Common myeloid progenitor, CD34-positive (primary cell): Measurements from ENCODE around the gene MRPL1.

ENCODE experiments used
- CTCF ChIA-PET: fragments of 350-600 bp; sonication (Branson Sonifier 250); formaldehyde crosslinking; loops from one replicate; lab custom pipeline; 2021; ENCODE audit warnings: antibody characterized with exemption; lab: Charles Lee
- POLR2A ChIA-PET: fragments of 350-600 bp; sonication (Branson Sonifier 250); formaldehyde crosslinking; loops from one replicate; lab custom pipeline; 2021; ENCODE audit warnings: antibody characterized with exemption; lab: Charles Lee
- DNase-seq, 3 donors: peaks; one replicate each; pipeline versions ENCODE4 v3.0.0 to v3.0.0-alpha.2; 2013
- H3K27ac ChIP-seq, 2 experiments: 1 replicate in 1 of 2; 2 replicates in 1 of 2; pipeline ENCODE4 v1.7.0; 2013; ENCODE audit warnings: inconsistent platforms in 2 of 2, low read length in 2 of 2, mild to moderate bottlenecking in 2 of 2, low read depth in 1 of 2, moderate library complexity in 1 of 2; ENCODE audit not compliant: severe bottlenecking in 2 of 2, insufficient read depth in 1 of 2, poor library complexity in 1 of 2
- H3K27me3 ChIP-seq, 5 experiments: replicated peaks in 2 of 5; 1 replicate in 3 of 5; 2 replicates in 2 of 5; pipeline versions ENCODE4 v1.6.1 to v1.7.0; 2013; ENCODE audit warnings: low read length in 4 of 5, mild to moderate bottlenecking in 2 of 5, moderate library complexity in 2 of 5, inconsistent platforms in 1 of 5; ENCODE audit not compliant: insufficient read depth in 5 of 5, control insufficient read depth in 4 of 5
- H3K36me3 ChIP-seq, 4 experiments: 1 replicate in 2 of 4; 2 replicates in 2 of 4; pipeline versions ENCODE4 v1.6.1 to v1.7.0; 2013; ENCODE audit warnings: low read length in 3 of 4, control low read depth in 1 of 4, mild to moderate bottlenecking in 1 of 4; ENCODE audit not compliant: control insufficient read depth in 4 of 4, insufficient read depth in 4 of 4
- H3K4me1 ChIP-seq, 4 experiments: 1 replicate in 3 of 4; 2 replicates in 1 of 4; pipeline versions ENCODE4 v1.6.1 to v1.7.1; 2013; ENCODE audit warnings: low read length in 3 of 4, mild to moderate bottlenecking in 3 of 4, control low read depth in 1 of 4, inconsistent platforms in 1 of 4, moderate library complexity in 1 of 4; ENCODE audit not compliant: control insufficient read depth in 4 of 4, insufficient read depth in 4 of 4; ENCODE audit errors: control extremely low read depth in 1 of 4
- H3K4me3 ChIP-seq, 7 experiments: 1 replicate in 4 of 7; 2 replicates in 3 of 7; pipeline versions ENCODE4 v1.5.1 to v1.7.0; 2013; ENCODE audit warnings: mild to moderate bottlenecking in 7 of 7, low read length in 6 of 7, moderate library complexity in 6 of 7, inconsistent platforms in 2 of 7, low read depth in 2 of 7, control low read depth in 1 of 7; ENCODE audit not compliant: insufficient read depth in 4 of 7, control insufficient read depth in 1 of 7; ENCODE audit errors: extremely low read depth in 1 of 7
- H3K9me3 ChIP-seq, 5 experiments: 1 replicate in 4 of 5; 2 replicates in 1 of 5; pipeline versions ENCODE4 v1.6.1 to v1.7.1; 2013; ENCODE audit warnings: low read length in 4 of 5, mild to moderate bottlenecking in 2 of 5, inconsistent platforms in 1 of 5, low read depth in 1 of 5, moderate library complexity in 1 of 5; ENCODE audit not compliant: control insufficient read depth in 4 of 5, insufficient read depth in 2 of 5; ENCODE audit errors: control extremely low read depth in 1 of 5
- WGBS: methylation state at CpG from one replicate; pipeline ENCODE4 v1.1.5; 2013; ENCODE audit not compliant: insufficient coverage; 5-methylcytosine and 5-hydroxymethylcytosine counted together

Gene MRPL1

DNA sequence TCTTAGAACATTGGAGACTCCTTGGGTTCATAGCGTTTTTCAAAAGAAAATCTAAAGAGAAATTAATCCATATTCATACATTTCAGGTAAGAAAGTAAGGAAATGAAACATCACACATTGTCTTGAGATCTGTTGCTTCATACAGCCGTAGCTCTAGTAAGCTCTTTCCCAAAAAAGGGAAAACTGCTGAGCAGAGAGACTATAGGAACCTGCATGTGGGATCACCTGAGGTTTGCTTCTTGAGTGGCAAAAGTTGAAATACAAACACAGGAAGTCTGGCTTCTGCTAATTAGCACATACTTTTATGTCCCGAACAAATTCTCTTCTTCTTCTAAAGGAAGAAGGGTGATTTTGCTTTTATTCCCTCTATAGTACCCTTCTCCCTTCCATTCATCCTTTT is 57.7 kb downstream of the MRPL1 start:
- WGBS = 0% methylated on average over 1 of the region's 3 CpGs
- Histone ChIP-seq H3K9me3 (peaks cover 0 to 6% (median 0%) of the 10 kb centered on the region in 5 experiments), H3K4me1 (peaks cover 0 to 28% (median 12%) of the 10 kb centered on the region in 4 experiments), H3K4me3 (no peak overlapping the region), H3K27me3 (no peaks in the 10 kb centered on the region), H3K27ac (no peak overlapping the region), H3K36me3 (peaks cover 0 to 7% (median 2%) of the 10 kb centered on the region in 4 experiments)
- ChIA-PET CTCF (no interaction called here), POLR2A (no interaction called here)
- peak in 1 of 3 donors; percentile 17 for DNase-seq

DNA sequence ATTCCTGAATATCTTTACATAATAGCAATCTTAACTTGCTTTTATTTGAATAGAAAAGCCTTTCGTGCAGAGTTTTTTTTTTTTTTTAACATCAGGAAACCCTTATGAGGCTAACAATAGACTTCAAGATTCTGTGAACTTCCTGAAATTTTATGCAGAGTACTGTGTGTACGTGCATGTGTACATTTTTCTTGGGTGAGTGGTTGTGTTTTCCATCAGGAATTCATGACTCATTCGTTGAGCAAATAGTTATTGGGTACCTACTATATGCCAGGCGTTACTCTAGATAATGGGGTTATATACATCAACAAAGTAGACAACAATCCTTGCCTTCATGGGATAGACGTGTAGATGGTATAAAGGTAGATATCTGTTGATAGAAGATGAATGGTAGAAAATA is 59.1 kb downstream of the MRPL1 start:
- no peaks in the 10 kb centered on the region for H3K27me3 ChIP-seq
- peaks cover 0 to 11% (median 5%) of the 10 kb centered on the region in 4 experiments for H3K36me3 ChIP-seq
- ChIA-PET POLR2A (no interaction called here), CTCF (interaction anchor here (2.0 kb wide), 1 partner anchor 11 kb away, joined by 7 read pairs; no protein-coding TSS in a partner anchor)
- H3K4me1 ChIP-seq = peaks cover 0 to 28% (median 12%) of the 10 kb centered on the region in 4 experiments
- 50% methylated on average over 2 of the region's 5 CpGs for WGBS
- DNase-seq = peak in 2 of 3 donors; percentile 16 to 43
- peak overlapping the region in 1 of 2 experiments; percentile 44 for H3K27ac ChIP-seq
- H3K4me3 ChIP-seq = no peak overlapping the region
- H3K9me3 ChIP-seq = peaks cover 0 to 12% (median 0%) of the 10 kb centered on the region in 5 experiments

DNA sequence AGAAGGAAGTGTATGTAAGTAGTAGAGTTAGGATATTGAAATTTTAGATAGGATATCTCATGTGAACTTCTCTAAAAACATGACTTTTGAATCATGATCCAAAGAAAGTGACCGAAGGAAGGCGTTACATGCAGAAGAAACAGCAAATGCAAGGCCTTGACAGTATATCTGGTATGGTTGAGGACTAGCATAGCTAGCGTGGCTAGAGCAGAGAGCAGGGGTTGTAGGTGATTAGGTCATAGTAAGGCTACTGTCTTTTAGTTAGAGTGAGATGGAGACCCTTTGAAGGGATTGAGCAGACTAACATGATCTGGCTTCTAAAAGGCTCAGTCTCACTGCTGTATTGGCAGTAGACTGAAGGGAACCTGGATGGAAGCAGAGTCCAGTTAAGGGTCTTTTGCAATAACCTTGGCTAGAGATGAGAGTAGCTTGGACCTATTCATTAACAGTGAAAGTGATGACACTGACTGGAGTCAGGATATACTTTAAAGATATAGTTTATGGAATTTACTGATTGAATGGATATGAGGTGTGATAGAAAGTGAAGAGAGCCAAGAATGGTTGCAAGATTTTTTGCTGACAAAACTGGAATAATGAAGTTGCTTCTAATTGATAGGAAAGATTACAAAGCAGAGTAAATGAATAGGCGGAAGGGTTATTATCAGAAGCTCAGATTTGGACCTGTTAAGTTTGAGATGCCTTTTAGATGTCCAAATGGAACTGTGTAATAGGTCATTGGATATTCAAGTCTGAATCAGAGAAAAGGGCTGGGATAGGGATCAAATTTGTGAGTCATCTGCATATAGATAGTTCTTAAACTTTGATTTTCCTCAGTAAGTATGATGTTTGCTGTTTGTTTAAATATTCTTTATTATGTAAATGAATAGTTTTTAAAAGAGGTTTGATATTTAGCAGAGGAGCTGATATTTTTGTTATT is 59.8 kb downstream of the MRPL1 start:
- POLR2A ChIA-PET = no interaction called here
- no peak overlapping the region for H3K27ac ChIP-seq
- WGBS = 100% methylated on average over 4 of the region's 4 CpGs
- peaks cover 0 to 11% (median 5%) of the 10 kb centered on the region in 4 experiments for H3K36me3 ChIP-seq
- CTCF ChIA-PET = interaction anchor here (2.0 kb wide), 1 partner anchor 12 kb away, joined by 7 read pairs; no protein-coding TSS in a partner anchor
- no peak overlapping the region for H3K4me3 ChIP-seq
- peaks cover 0 to 12% (median 0%) of the 10 kb centered on the region in 5 experiments for H3K9me3 ChIP-seq
- no peak for DNase-seq
- H3K4me1 ChIP-seq = peaks cover 0 to 28% (median 12%) of the 10 kb centered on the region in 4 experiments
- H3K27me3 ChIP-seq = no peaks in the 10 kb centered on the region

DNA sequence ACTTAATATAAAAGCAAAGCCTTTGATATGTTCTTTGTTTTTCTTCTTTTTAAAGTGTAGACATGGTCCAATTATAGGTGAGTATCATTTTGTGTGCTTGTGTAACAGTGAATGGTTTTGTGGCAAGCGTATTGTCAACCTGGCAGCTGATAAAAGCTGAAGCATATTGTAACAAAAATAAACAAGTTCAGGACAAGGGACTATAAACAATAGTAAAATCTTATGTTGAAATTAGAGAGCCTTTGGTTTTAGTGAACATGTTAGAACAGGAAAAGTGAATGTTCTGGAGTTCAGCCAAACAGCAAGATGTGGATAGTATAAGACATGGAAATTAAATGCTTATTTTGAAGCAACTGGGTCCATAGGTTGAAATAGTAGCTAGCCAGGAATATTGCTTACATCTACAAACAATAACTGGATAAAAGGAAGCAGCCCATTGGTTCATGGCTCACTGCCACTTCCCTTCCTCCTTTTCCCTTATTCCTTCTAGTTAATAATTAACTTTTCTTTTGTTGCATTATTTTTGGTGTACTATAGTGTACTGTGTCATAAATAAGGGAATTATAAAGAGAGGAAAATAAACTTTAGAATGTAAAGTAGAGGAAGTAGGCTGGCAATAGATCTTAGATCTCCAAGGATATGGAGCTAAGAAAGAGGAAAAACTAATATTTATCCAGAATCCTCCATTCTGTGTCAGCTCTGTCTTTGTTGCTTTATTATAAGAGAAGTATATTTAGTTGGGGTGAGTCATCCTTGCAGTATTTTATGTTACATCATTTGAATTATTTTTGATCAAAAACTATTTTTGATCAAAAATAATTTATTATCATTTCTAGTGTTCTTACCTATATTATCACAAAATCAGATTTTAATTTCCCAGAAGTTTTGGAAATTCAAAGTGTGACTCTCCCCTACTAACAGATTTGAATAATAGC is 65.6 kb downstream of the MRPL1 start:
- peaks cover 8 to 28% (median 14%) of the 10 kb centered on the region in 4 experiments for H3K36me3 ChIP-seq
- CTCF ChIA-PET = no interaction called here
- no peak for DNase-seq
- no peaks in the 10 kb centered on the region for H3K27me3 ChIP-seq
- no peaks in the 10 kb centered on the region for H3K4me1 ChIP-seq
- WGBS = no CpG with 5 or more reads among the region's 1 CpG
- no peak overlapping the region for H3K27ac ChIP-seq
- peaks cover 0 to 12% (median 0%) of the 10 kb centered on the region in 5 experiments for H3K9me3 ChIP-seq
- POLR2A ChIA-PET = no interaction called here
- no peak overlapping the region for H3K4me3 ChIP-seq

DNA sequence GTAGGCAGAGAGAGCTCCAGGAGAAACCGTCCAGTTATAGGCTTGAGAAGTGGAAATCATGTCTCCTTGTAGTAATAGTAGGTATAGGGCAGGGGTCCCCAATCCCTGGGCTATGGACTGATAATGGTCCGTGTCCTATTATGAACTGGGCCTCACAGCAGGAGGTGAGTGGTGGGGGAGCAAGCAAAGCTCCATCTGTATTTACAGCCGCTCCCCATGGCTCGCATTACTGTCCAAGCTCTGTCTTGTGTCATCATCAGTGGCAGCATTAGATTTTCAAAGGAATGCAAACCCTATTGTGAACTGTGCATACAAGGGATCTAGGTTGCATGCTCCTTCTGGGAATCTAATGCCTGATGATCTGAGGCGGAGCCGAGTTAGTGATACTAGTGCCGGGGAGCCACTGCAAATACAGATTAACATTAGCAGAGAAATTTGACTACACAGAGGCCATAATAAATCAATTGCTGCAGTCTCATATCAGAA is 67.6 kb downstream of the MRPL1 start:
- Histone ChIP-seq H3K27me3 (no peaks in the 10 kb centered on the region), H3K36me3 (peaks cover 11 to 28% (median 14%) of the 10 kb centered on the region in 4 experiments), H3K27ac (no peak overlapping the region), H3K4me1 (no peaks in the 10 kb centered on the region), H3K4me3 (no peak overlapping the region), H3K9me3 (peaks cover 0 to 8% (median 0%) of the 10 kb centered on the region in 5 experiments)
- CTCF ChIA-PET = no interaction called here
- POLR2A ChIA-PET = no interaction called here
- no peak for DNase-seq
- 100% methylated on average over 7 of the region's 7 CpGs for WGBS

DNA sequence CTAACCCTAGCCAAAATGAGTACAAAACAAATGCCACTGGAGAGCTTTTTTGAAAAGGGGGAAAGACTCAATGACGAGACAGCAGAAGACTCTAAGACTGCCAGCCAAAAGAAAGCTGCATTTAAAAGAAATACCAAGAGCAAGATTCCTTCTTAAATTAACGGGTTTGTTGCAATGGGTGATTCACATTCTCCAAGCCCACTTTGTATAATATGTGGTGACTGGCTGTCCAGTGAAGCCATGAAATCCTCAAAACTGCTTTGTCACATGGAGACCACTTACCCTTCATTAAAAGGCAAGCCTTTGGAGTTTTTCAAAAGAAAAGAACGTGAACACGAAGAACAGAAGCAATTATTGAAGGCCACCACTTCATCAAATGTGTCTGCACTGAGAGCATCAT is 68.2 kb downstream of the MRPL1 start:
- CTCF ChIA-PET = interaction anchor here (0.6 kb wide), 1 partner anchor 35 kb away, joined by 3 read pairs; no protein-coding TSS in a partner anchor
- Histone ChIP-seq H3K36me3 (peaks cover 9 to 28% (median 13%) of the 10 kb centered on the region in 4 experiments), H3K9me3 (peaks cover 0 to 2% (median 0%) of the 10 kb centered on the region in 5 experiments), H3K4me3 (no peak overlapping the region), H3K4me1 (no peaks in the 10 kb centered on the region), H3K27ac (no peak overlapping the region), H3K27me3 (no peaks in the 10 kb centered on the region)
- DNase-seq = no peak
- 81% methylated on average over 3 of the region's 4 CpGs for WGBS
- POLR2A ChIA-PET = no interaction called here
